Lung (tissue), 12 donors: ENCODE data around the gene SAMSN1. TPM values are rescaled to one million over a fixed set of nuclear protein-coding genes. Genes with fewer than 3 reads are reported as not detected.

Experiments
- ATAC-seq: fragments of 200-7000 bp; cut with Tn5 transposase; one replicate; pipeline ENCODE4 v1.9.1; 2020; ENCODE audit warnings: moderate number of reproducible peaks; ENCODE audit not compliant: insufficient read depth, low FRiP score
- DNase-seq, 3 donors: peaks; one replicate each; pipeline ENCODE4 v3.0.0-alpha.2; 2013 to 2017
- H3K27ac ChIP-seq, 2 donors: one replicate each; pipeline ENCODE4 v1.5.1; 2013; ENCODE audit warnings: mild to moderate bottlenecking in 2 of 2, moderate library complexity in 2 of 2, control low read depth in 1 of 2, inconsistent platforms in 1 of 2, low read depth in 1 of 2, low read length in 1 of 2
- H3K27me3 ChIP-seq, 3 donors: one replicate each; pipeline ENCODE4 v1.5.1; 2013; ENCODE audit warnings: low read length in 2 of 3; ENCODE audit not compliant: control insufficient read depth in 3 of 3, insufficient read depth in 3 of 3
- H3K36me3 ChIP-seq, 4 donors: one replicate each; pipeline ENCODE4 v1.5.1; 2013; ENCODE audit warnings: low read length in 4 of 4, mild to moderate bottlenecking in 1 of 4, moderate library complexity in 1 of 4; ENCODE audit not compliant: control insufficient read depth in 4 of 4, insufficient read depth in 4 of 4
- H3K4me1 ChIP-seq, 5 donors: one replicate each; pipeline ENCODE4 v1.5.1; 2013; ENCODE audit warnings: low read length in 5 of 5, mild to moderate bottlenecking in 2 of 5, moderate library complexity in 1 of 5; ENCODE audit not compliant: control insufficient read depth in 5 of 5, insufficient read depth in 5 of 5
- H3K4me3 ChIP-seq: one replicate; pipeline ENCODE4 v1.5.1; 2013; ENCODE audit warnings: mild to moderate bottlenecking, control low read depth, moderate library complexity
- H3K9ac ChIP-seq, 2 donors: one replicate each; pipeline ENCODE4 v1.5.1; 2013; ENCODE audit warnings: low read length in 2 of 2, control low read depth in 1 of 2; ENCODE audit not compliant: insufficient read depth in 1 of 2
- H3K9me3 ChIP-seq, 4 donors: one replicate each; pipeline ENCODE4 v1.5.1; 2013; ENCODE audit warnings: low read length in 3 of 4, mild to moderate bottlenecking in 1 of 4, moderate library complexity in 1 of 4; ENCODE audit not compliant: control insufficient read depth in 4 of 4, insufficient read depth in 3 of 4
- CTCF ChIP-seq: IDR thresholded peaks from 2 replicates; pipeline ENCODE4 v1.5.1; 2012; ENCODE audit warnings: mild to moderate bottlenecking; ENCODE audit errors: control extremely low read depth, extremely low read depth
- WGBS, 2 donors: extraction: QIAGEN DNeasy Blood & Tissue Kit; methylation state at CpG; one replicate each; pipeline ENCODE4 v1.1.7; 2013; 5-methylcytosine and 5-hydroxymethylcytosine counted together
- polyA plus RNA-seq, 2 donors: library from polyadenylated mRNA; stranded (reverse); fragments of 200-250 nt; gene quantifications; one replicate each; pipeline ENCODE4 v1.2.1, GENCODE V29; 2013
- total RNA-seq, 2 donors: library from RNA; depleted of rRNA in 1 of 2; stranded (reverse); fragments of >200 nt in 1 of 2; gene quantifications; one replicate each; pipeline ENCODE4 v1.2.1, GENCODE V29; 2014 to 2021
- donor health status: control.
- donor health status: control.
- donor health status: Bipolar disorder and iron deficiency.
- donor health status: healthy.
- donor health status: DM: yes; HTN: yes; CAD: no.

SAMSN1 gene
- total and polyA plus RNA-seq, 4 donors: 6.4 to 184 (median 16.1) TPM

GRCh38 chr21:14531757-14532316 is 14.3 kb downstream of the SAMSN1 start:
- no peak overlapping the region for H3K4me3 ChIP-seq
- no peak for TF ChIP-seq CTCF
- DNase-seq: no peak
- H3K9ac ChIP-seq: no peak overlapping the region
- H3K27ac ChIP-seq: no peak overlapping the region
- H3K4me1 ChIP-seq: no peaks in the 10 kb centered on the region
- no peaks in the 10 kb centered on the region for H3K27me3 ChIP-seq
- WGBS, 2 donors: 74 to 80% methylated on average over 3 of the region's 3 CpGs
- no peaks in the 10 kb centered on the region for H3K9me3 ChIP-seq
- H3K36me3 ChIP-seq: no peaks in the 10 kb centered on the region
- ATAC-seq: no peak

- Histone ChIP-seq H3K9ac (no peak overlapping the region), H3K27ac (no peak overlapping the region), H3K9me3 (no peaks in the 10 kb centered on the region), H3K27me3 (no peaks in the 10 kb centered on the region), H3K4me3 (no peak overlapping the region), H3K4me1 (no peaks in the 10 kb centered on the region), H3K36me3 (no peaks in the 10 kb centered on the region)
- no peak for ATAC-seq
- 81 to 86% methylated on average over 2 of the region's 2 CpGs for WGBS, 2 donors
- TF ChIP-seq CTCF: no peak
- no peak for DNase-seq
Measured at GRCh38 chr21:14530592-14530991, 15.5 kb downstream of the SAMSN1 start.

GRCh38 chr21:14528815-14529214 is 17.3 kb downstream of the SAMSN1 start:
- H3K4me1 ChIP-seq: no peaks in the 10 kb centered on the region
- ATAC-seq (no peak), DNase-seq (no peak)
- TF ChIP-seq CTCF: no peak
- H3K4me3 ChIP-seq: no peak overlapping the region
- H3K9me3 ChIP-seq: no peaks in the 10 kb centered on the region
- H3K36me3 ChIP-seq: no peaks in the 10 kb centered on the region
- no peak overlapping the region for H3K9ac ChIP-seq
- no peaks in the 10 kb centered on the region for H3K27me3 ChIP-seq
- WGBS, 2 donors: 87 to 88% methylated on average over 4 of the region's 4 CpGs
- no peak overlapping the region for H3K27ac ChIP-seq
